Nasal cavity respiratory epithelium epithelial cell of viscerocranial mucosa (primary cell): ENCODE results near the gene TXNL4B. TPM values are rescaled to one million over a fixed set of nuclear protein-coding genes. Genes with fewer than 3 reads are reported as not detected.

ENCODE experiments used
- total RNA-seq: library from RNA; depleted of rRNA; stranded (reverse); fragments of >200 nt; gene quantifications from 2 replicates; pipeline ENCODE4 v1.2.3, GENCODE V29; 2014

The TXNL4B gene
- total RNA-seq, result 8.9 and 11.0 TPM in 2 replicates

GRCh38 chr16:72093448-72094265 is at the start of gene TXNL4B, which contains the start of gene DHX38:
TXNL4B (minus strand) TSS chr16:72093620; CDS start chr16:72090749, 2,871 bp downstream.
DHX38 (plus strand) TSS chr16:72093847; CDS start chr16:72096158, 2,311 bp downstream.

GRCh38 chr16:72054254-72054847 is 39.1 kb downstream of the TXNL4B start, which contains the start of gene HP:
HP (plus strand) TSS chr16:72054505; CDS start chr16:72054653, 148 bp downstream.

Other genes starting within 250 kb of the TXNL4B start
- gene ATXN1L, start 247.6 kb downstream of the TXNL4B start, total RNA-seq, result 17.4 and 24.9 TPM in 2 replicates
- 6.7 and 7.2 TPM in 2 replicates for gene ZNF821, start 209.4 kb downstream of the TXNL4B start, total RNA-seq
- gene IST1, start 198.1 kb downstream of the TXNL4B start, total RNA-seq, result 148 and 188 TPM in 2 replicates
- gene PKD1L3, start 93.2 kb downstream of the TXNL4B start, total RNA-seq, result under 0.01 TPM in 1 of 2 replicates, not detected in the other
- gene DHODH, start 84.9 kb downstream of the TXNL4B start, total RNA-seq, result 6.1 and 15.0 TPM in 2 replicates
- under 0.01 TPM in 1 of 2 replicates, not detected in the other for gene HP, start 39.1 kb downstream of the TXNL4B start, total RNA-seq
- gene HPR, start 30.4 kb downstream of the TXNL4B start, total RNA-seq, result not detected in 2 replicates
- 79.6 and 89.9 TPM in 2 replicates for gene DHX38, start 227 bp upstream of the TXNL4B start, total RNA-seq
- 0.50 and 0.68 TPM in 2 replicates for gene PMFBP1, start 78.5 kb upstream of the TXNL4B start, total RNA-seq